Measurements from ENCODE around the gene STUB1.
A peak's percentile ranks its signal among the peaks of the same experiment; 100 is the strongest.

GRCh38 chr16:648071-648780, 32.0 kb upstream of the STUB1 start:
- TF ChIP-seq, protein P1, sequence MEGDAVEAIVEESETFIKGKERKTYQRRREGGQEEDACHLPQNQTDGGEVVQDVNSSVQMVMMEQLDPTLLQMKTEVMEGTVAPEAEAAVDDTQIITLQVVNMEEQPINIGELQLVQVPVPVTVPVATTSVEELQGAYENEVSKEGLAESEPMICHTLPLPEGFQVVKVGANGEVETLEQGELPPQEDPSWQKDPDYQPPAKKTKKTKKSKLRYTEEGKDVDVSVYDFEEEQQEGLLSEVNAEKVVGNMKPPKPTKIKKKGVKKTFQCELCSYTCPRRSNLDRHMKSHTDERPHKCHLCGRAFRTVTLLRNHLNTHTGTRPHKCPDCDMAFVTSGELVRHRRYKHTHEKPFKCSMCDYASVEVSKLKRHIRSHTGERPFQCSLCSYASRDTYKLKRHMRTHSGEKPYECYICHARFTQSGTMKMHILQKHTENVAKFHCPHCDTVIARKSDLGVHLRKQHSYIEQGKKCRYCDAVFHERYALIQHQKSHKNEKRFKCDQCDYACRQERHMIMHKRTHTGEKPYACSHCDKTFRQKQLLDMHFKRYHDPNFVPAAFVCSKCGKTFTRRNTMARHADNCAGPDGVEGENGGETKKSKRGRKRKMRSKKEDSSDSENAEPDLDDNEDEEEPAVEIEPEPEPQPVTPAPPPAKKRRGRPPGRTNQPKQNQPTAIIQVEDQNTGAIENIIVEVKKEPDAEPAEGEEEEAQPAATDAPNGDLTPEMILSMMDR (conservative IDR thresholded peaks at IDR 0.05; ENCODE audit: low read length) = peak; percentile 87
- TF ChIP-seq EZH2phosphoT487 (IDR thresholded peaks at IDR 0.05; ENCODE audit: borderline replicate concordance, low read depth, low read length) = no peak

Data from OCI-LY7 (cell line).